Ectodermal cell (in vitro differentiated cells): Measurements from ENCODE around the gene PALLD.

Experiments
- H3K27ac ChIP-seq: 2 replicates; pipeline ENCODE4 v1.7.0; 2013; ENCODE audit warnings: mild to moderate bottlenecking, low read depth, low read length; ENCODE audit not compliant: insufficient read depth, poor library complexity, severe bottlenecking
- H3K27me3 ChIP-seq: 2 replicates; pipeline ENCODE4 v1.7.0; 2013; ENCODE audit warnings: mild to moderate bottlenecking, low read length; ENCODE audit not compliant: insufficient read depth, control insufficient read depth, poor library complexity, severe bottlenecking
- H3K36me3 ChIP-seq: one replicate; pipeline ENCODE4 v1.7.0; 2013; ENCODE audit warnings: low read length; ENCODE audit not compliant: control insufficient read depth, insufficient read depth
- H3K4me1 ChIP-seq: one replicate; pipeline ENCODE4 v1.7.0; 2013; ENCODE audit warnings: low read length; ENCODE audit not compliant: control insufficient read depth, insufficient read depth
- H3K4me3 ChIP-seq: 2 replicates; pipeline ENCODE4 v1.7.0; 2013; ENCODE audit warnings: low read depth, low read length, control low read depth; ENCODE audit not compliant: insufficient read depth
- H3K9me3 ChIP-seq: 2 replicates; pipeline ENCODE4 v1.7.0; 2013; ENCODE audit warnings: mild to moderate bottlenecking, low read length, moderate library complexity; ENCODE audit not compliant: control insufficient read depth
- WGBS, 2 experiments: methylation state at CpG; one replicate each; pipeline ENCODE4 v1.1.7; 2013; ENCODE audit warnings: missing lambda C conversion rate in 2 of 2; 5-methylcytosine and 5-hydroxymethylcytosine counted together

The PALLD gene

GRCh38 chr4:168891688-168892087, 394.8 kb downstream of the PALLD start:
- Histone ChIP-seq H3K4me1 (no peaks in the 10 kb centered on the region), H3K4me3 (no peak overlapping the region), H3K27me3 (no peaks in the 10 kb centered on the region), H3K9me3 (no peaks in the 10 kb centered on the region), H3K27ac (no peak overlapping the region), H3K36me3 (peaks cover 37% of the 10 kb centered on the region)
- 97 to 100% methylated on average over 2 to 3 of the region's 3 CpGs for whole genome bisulfite sequencing, 2 experiments

- Histone ChIP-seq H3K27me3 (no peaks in the 10 kb centered on the region), H3K4me3 (no peak overlapping the region), H3K9me3 (no peaks in the 10 kb centered on the region), H3K27ac (no peak overlapping the region), H3K4me1 (no peaks in the 10 kb centered on the region), H3K36me3 (peaks cover 40% of the 10 kb centered on the region)
Observed at GRCh38 chr4:168892475-168892874, 395.6 kb downstream of the PALLD start.

GRCh38 chr4:168893205-168893604, 396.4 kb downstream of the PALLD start:
- H3K4me1 ChIP-seq = no peaks in the 10 kb centered on the region
- H3K9me3 ChIP-seq = no peaks in the 10 kb centered on the region
- H3K36me3 ChIP-seq = peaks cover 44% of the 10 kb centered on the region
- WGBS, 2 experiments = 80 to 100% methylated on average over 1 to 2 of the region's 2 CpGs
- H3K27me3 ChIP-seq = no peaks in the 10 kb centered on the region
- H3K4me3 ChIP-seq = no peak overlapping the region
- H3K27ac ChIP-seq = no peak overlapping the region

- no peak overlapping the region for H3K4me3 ChIP-seq
- no peaks in the 10 kb centered on the region for H3K27me3 ChIP-seq
- H3K27ac ChIP-seq = no peak overlapping the region
- no peaks in the 10 kb centered on the region for H3K4me1 ChIP-seq
- H3K9me3 ChIP-seq = no peaks in the 10 kb centered on the region
- H3K36me3 ChIP-seq = peaks cover 46% of the 10 kb centered on the region
- 94 to 100% methylated on average over 2 to 3 of the region's 3 CpGs for WGBS, 2 experiments
Observed at GRCh38 chr4:168893807-168894206, 397.0 kb downstream of the PALLD start.

- H3K4me1 ChIP-seq = no peaks in the 10 kb centered on the region
- WGBS, 2 experiments = 94 to 100% methylated on average over 2 of the region's 2 CpGs
- no peak overlapping the region for H3K27ac ChIP-seq
- H3K9me3 ChIP-seq = no peaks in the 10 kb centered on the region
- no peak overlapping the region for H3K4me3 ChIP-seq
- peaks cover 44% of the 10 kb centered on the region for H3K36me3 ChIP-seq
- H3K27me3 ChIP-seq = no peaks in the 10 kb centered on the region
Observed at GRCh38 chr4:168900080-168900479, 403.2 kb downstream of the PALLD start.

GRCh38 chr4:168907119-168907698, 410.4 kb downstream of the PALLD start:
- no peaks in the 10 kb centered on the region for H3K9me3 ChIP-seq
- peaks cover 35% of the 10 kb centered on the region for H3K36me3 ChIP-seq
- 90 to 95% methylated on average over 2 of the region's 2 CpGs for WGBS, 2 experiments
- H3K27ac ChIP-seq = no peak overlapping the region
- H3K4me3 ChIP-seq = no peak overlapping the region
- H3K27me3 ChIP-seq = no peaks in the 10 kb centered on the region
- no peaks in the 10 kb centered on the region for H3K4me1 ChIP-seq

- H3K36me3 ChIP-seq = peaks cover 26% of the 10 kb centered on the region
- no peaks in the 10 kb centered on the region for H3K27me3 ChIP-seq
Observed at GRCh38 chr4:168908093-168908492, 411.2 kb downstream of the PALLD start.

GRCh38 chr4:168908851-168909273, 412.0 kb downstream of the PALLD start:
- 93 to 100% methylated on average over 3 of the region's 3 CpGs for WGBS, 2 experiments
- Histone ChIP-seq H3K27ac (no peak overlapping the region), H3K9me3 (no peaks in the 10 kb centered on the region), H3K36me3 (peaks cover 26% of the 10 kb centered on the region), H3K4me3 (no peak overlapping the region), H3K27me3 (no peaks in the 10 kb centered on the region), H3K4me1 (no peaks in the 10 kb centered on the region)

More at GRCh38 chr4:168908093-168908492, 411.2 kb downstream of the PALLD start:
- H3K27ac ChIP-seq = no peak overlapping the region
- H3K4me1 ChIP-seq = no peaks in the 10 kb centered on the region
- no peak overlapping the region for H3K4me3 ChIP-seq
- no CpG with 5 or more reads among the region's 1 CpG for WGBS, 2 experiments
- no peaks in the 10 kb centered on the region for H3K9me3 ChIP-seq

- H3K4me3 ChIP-seq = no peak overlapping the region
- H3K27ac ChIP-seq = no peak overlapping the region
- H3K9me3 ChIP-seq = no peaks in the 10 kb centered on the region
- WGBS, 2 experiments = 100% methylated on average over 1 to 2 of the region's 2 CpGs
- no peaks in the 10 kb centered on the region for H3K27me3 ChIP-seq
- H3K36me3 ChIP-seq = peaks cover 30% of the 10 kb centered on the region
- no peaks in the 10 kb centered on the region for H3K4me1 ChIP-seq
Observed at GRCh38 chr4:168914095-168914494, 417.2 kb downstream of the PALLD start.

- 89 to 90% methylated on average over 8 of the region's 8 CpGs for WGBS, 2 experiments
- H3K36me3 ChIP-seq = peaks cover 22% of the 10 kb centered on the region
- H3K4me3 ChIP-seq = no peak overlapping the region
- no peaks in the 10 kb centered on the region for H3K27me3 ChIP-seq
- no peaks in the 10 kb centered on the region for H3K4me1 ChIP-seq
- no peaks in the 10 kb centered on the region for H3K9me3 ChIP-seq
- H3K27ac ChIP-seq = no peak overlapping the region
Observed at GRCh38 chr4:168917138-168917779, 420.4 kb downstream of the PALLD start.
